Spleen (tissue), 11 donors: ENCODE data around the gene WIPI1. TPM values are rescaled to one million over a fixed set of nuclear protein-coding genes. Genes with fewer than 3 reads are reported as not detected.

Source experiments
- DNase-seq: peaks from one replicate; pipeline ENCODE4 v3.0.0-alpha.2; 2020
- H3K27ac ChIP-seq, 8 donors: fragments of 200-600 bp; sonication (generic) in 7 of 8; 1 replicate in 4 of 8; 2 replicates in 4 of 8; pipeline versions ENCODE4 v1.5.0 to v1.8.0; 2016 to 2021; ENCODE audit warnings: inconsistent platforms in 4 of 8, mild to moderate bottlenecking in 4 of 8, moderate library complexity in 1 of 8
- H3K27me3 ChIP-seq, 7 donors: fragments of 200-600 bp; sonication (generic) in 6 of 7; replicated peaks in 1 of 7; 1 replicate in 4 of 7; 2 replicates in 3 of 7; pipeline versions ENCODE4 v1.5.0 to v1.8.0; 2016 to 2021; ENCODE audit warnings: inconsistent platforms in 3 of 7, mild to moderate bottlenecking in 1 of 7
- H3K36me3 ChIP-seq, 6 donors: fragments of 200-600 bp; sonication (generic) in 5 of 6; 1 replicate in 4 of 6; 2 replicates in 2 of 6; pipeline versions ENCODE4 v1.5.0 to v1.8.0; 2016 to 2021; ENCODE audit warnings: inconsistent platforms in 2 of 6
- H3K4me1 ChIP-seq, 6 donors: fragments of 200-600 bp; sonication (generic) in 5 of 6; 1 replicate in 3 of 6; 2 replicates in 3 of 6; pipeline versions ENCODE4 v1.5.0 to v1.8.0; 2016 to 2021; ENCODE audit warnings: inconsistent platforms in 3 of 6
- H3K4me3 ChIP-seq, 8 donors: fragments of 200-600 bp; sonication (generic) in 7 of 8; 1 replicate in 4 of 8; 2 replicates in 4 of 8; pipeline versions ENCODE4 v1.5.0 to v1.8.0; 2016 to 2021; ENCODE audit warnings: inconsistent platforms in 4 of 8, mild to moderate bottlenecking in 4 of 8, moderate library complexity in 2 of 8
- H3K9me3 ChIP-seq, 8 donors: fragments of 200-600 bp; sonication (generic) in 7 of 8; 1 replicate in 4 of 8; 2 replicates in 4 of 8; pipeline versions ENCODE4 v1.5.0 to v1.8.0; 2016 to 2021; ENCODE audit warnings: inconsistent platforms in 4 of 8
- CTCF ChIP-seq, 11 experiments: fragments of 200-600 bp in 7 of 11; fragments of 450-650 bp in 4 of 11; sonication (generic) in 4 of 11; IDR thresholded peaks in 8 of 11; conservative IDR thresholded peaks in 3 of 11; 1 replicate in 7 of 11; 2 replicates in 4 of 11; pipeline versions ENCODE4 v1.4.0 to v1.8.0; 2016 to 2021; ENCODE audit warnings: antibody characterized with exemption in 11 of 11, inconsistent platforms in 4 of 11, mild to moderate bottlenecking in 1 of 11
- POLR2A ChIP-seq, 3 donors: fragments of 450-650 bp; IDR thresholded peaks; one replicate each; pipeline ENCODE4 v1.5.1; 2017; ENCODE audit warnings: antibody characterized with exemption in 3 of 3, mild to moderate bottlenecking in 1 of 3
- POLR2AphosphoS5 ChIP-seq, 3 donors: sonication (generic); formaldehyde crosslinking; IDR thresholded peaks; one replicate each; pipeline ENCODE4 v1.5.1; 2017; ENCODE audit warnings: antibody characterized with exemption in 3 of 3
- WGBS, 5 donors: extraction: QIAGEN DNeasy Blood & Tissue Kit in 3 of 5; methylation state at CpG; one replicate each; pipeline versions ENCODE4 v1.1.5 to v1.1.7; 2013 to 2018; 5-methylcytosine and 5-hydroxymethylcytosine counted together
- intact Hi-C: fragments of 100-400 bp; cut with DNase I; formaldehyde crosslinking; loops from one replicate; pipeline ENCODE4 v1.15.0; 2023; ENCODE audit warnings: low total_unique reads
- polyA plus RNA-seq, 3 donors: library from polyadenylated mRNA; stranded (reverse); fragments of 200-250 nt; gene quantifications; one replicate each; pipeline ENCODE4 v1.2.1, GENCODE V29; 2013
- total RNA-seq, 7 donors: library from RNA; depleted of rRNA in 3 of 7; stranded (reverse); fragments of >200 nt in 3 of 7; fragmentation: NEBNext Ultra II Directional in 4 of 7; extraction: Animal tissue kit (Norgen Biotek cat#: 25700) in 4 of 7; gene quantifications; one replicate each; pipeline versions ENCODE4 v1.1.0 to v1.2.1, GENCODE V29; 2016 to 2021
- donor health status: healthy with polysubstance abuse.
- donor health status: DM: no; HTN: no; CAD: no; lungs with moderate emphysema.
- donor health status: DM: no; HTN: no; CAD: no.
- donor health status: Bipolar disorder and iron deficiency.
- donor health status: healthy.
- donor health status: DM: no; HTN: no; CAD: no.
- donor health status: DM: yes; HTN: yes; CAD: no.

Gene WIPI1
- total and polyA plus RNA-seq, 10 donors = 7.2 to 38.3 (median 25.6) TPM

- peak; percentile 89 for DNase-seq
- Histone ChIP-seq H3K4me1 (peaks cover 23 to 78% (median 66%) of the 10 kb centered on the region in 6 donors), H3K27ac (peak overlapping the region; percentile 79 to 89 (median 84)), H3K36me3 (peaks cover 0 to 43% (median 24%) of the 10 kb centered on the region in 6 donors), H3K9me3 (no peaks in the 10 kb centered on the region), H3K4me3 (peak overlapping the region in 2 of 8 donors; percentile 6 to 51), H3K27me3 (no peaks in the 10 kb centered on the region)
- intact Hi-C loops = loop anchor here (10.0 kb wide), 1 partner anchor 163 kb away; no protein-coding TSS in a partner anchor
- 51 to 57% (median 55%) methylated on average over 14 of the region's 14 CpGs for WGBS, 5 donors
- TF ChIP-seq POLR2AphosphoS5 (IDR thresholded peaks at IDR 0.05) (peak in 2 of 3 donors; percentile 63 to 64), CTCF (IDR thresholded peaks at IDR 0.05 in 8 of 11, conservative IDR thresholded peaks at IDR 0.05 in 3 of 11) (no peak)
Measured at GRCh38 chr17:68437979-68438822, 19.1 kb downstream of the WIPI1 start.

- DNase-seq = peak; percentile 87
- intact Hi-C loops = loop anchor here (10.0 kb wide), 1 partner anchor 161 kb away; no protein-coding TSS in a partner anchor
- Histone ChIP-seq H3K27me3 (no peaks in the 10 kb centered on the region), H3K4me3 (no peak overlapping the region), H3K9me3 (no peaks in the 10 kb centered on the region), H3K36me3 (peaks cover 0 to 50% (median 37%) of the 10 kb centered on the region in 6 donors), H3K27ac (peak overlapping the region in 4 of 8 donors; percentile 79 to 89 (median 88)), H3K4me1 (peaks cover 16 to 61% (median 51%) of the 10 kb centered on the region in 6 donors)
- TF ChIP-seq POLR2AphosphoS5 (IDR thresholded peaks at IDR 0.05) = peak in 1 of 3 donors; percentile 56
- peak; percentile 89 to 97 (median 94) for TF ChIP-seq CTCF (IDR thresholded peaks at IDR 0.05 in 8 of 11, conservative IDR thresholded peaks at IDR 0.05 in 3 of 11)
- TF ChIP-seq POLR2A (IDR thresholded peaks at IDR 0.05) = no peak
- WGBS, 5 donors = 60 to 67% (median 61%) methylated on average over 20 of the region's 20 CpGs
Measured at GRCh38 chr17:68435876-68436842, 21.1 kb downstream of the WIPI1 start.

GRCh38 chr17:68435361-68435760 is 21.9 kb downstream of the WIPI1 start:
- Histone ChIP-seq H3K27ac (no peak overlapping the region), H3K4me1 (peaks cover 13 to 53% (median 43%) of the 10 kb centered on the region in 6 donors), H3K27me3 (no peaks in the 10 kb centered on the region), H3K9me3 (no peaks in the 10 kb centered on the region), H3K4me3 (no peak overlapping the region), H3K36me3 (peaks cover 0 to 58% (median 44%) of the 10 kb centered on the region in 6 donors)
- intact Hi-C loops = loop anchor here (10.0 kb wide), 1 partner anchor 161 kb away; no protein-coding TSS in a partner anchor
- WGBS, 5 donors = 94 to 98% (median 95%) methylated on average over 6 of the region's 6 CpGs
- peak; percentile 40 for DNase-seq
- TF ChIP-seq CTCF (IDR thresholded peaks at IDR 0.05 in 8 of 11, conservative IDR thresholded peaks at IDR 0.05 in 3 of 11) = no peak
- TF ChIP-seq POLR2A (IDR thresholded peaks at IDR 0.05) = no peak
- TF ChIP-seq POLR2AphosphoS5 (IDR thresholded peaks at IDR 0.05) = no peak
